HG03108 (cell line): ENCODE measurements around the gene AHNAK.
"Not testable (repeated sequence)": the region's sequence is repeated elsewhere in the genome, so short reads cannot be mapped to it uniquely, and the experiment has no call there.

Source experiments
- ATAC-seq: cut with Tn5 transposase; IDR thresholded peaks from one replicate; pipeline ENCODE4 v1.9.1; 2021; ENCODE audit warnings: moderate library complexity; ENCODE audit not compliant: unreplicated experiment

AHNAK gene

GRCh38 chr11:62572431-62572830, 25.8 kb upstream of the AHNAK start:
- ATAC-seq = no peak

GRCh38 chr11:62571493-62571892, 24.9 kb upstream of the AHNAK start:
- ATAC-seq = not testable (repeated sequence)

DNA sequence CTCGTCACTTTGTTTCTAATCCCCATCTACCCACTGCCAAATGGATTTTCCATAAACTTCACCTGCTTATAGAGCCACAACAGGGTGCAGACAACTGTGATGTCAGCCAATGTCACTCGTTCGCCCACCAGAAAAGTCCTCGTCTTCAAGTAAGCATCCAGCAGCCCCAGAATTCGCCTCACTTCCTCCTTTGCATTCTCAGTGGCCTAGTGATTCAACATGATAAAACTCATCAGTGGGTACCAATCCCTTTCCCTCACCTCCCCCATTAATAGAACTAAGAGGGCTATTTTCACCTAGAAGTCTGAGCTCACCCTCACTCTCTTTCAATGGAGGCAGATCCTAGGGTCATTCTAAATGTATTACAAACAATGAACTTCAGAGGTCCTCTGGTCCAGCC, 24.3 kb upstream of the AHNAK start:
- not testable (repeated sequence) for ATAC-seq

DNA sequence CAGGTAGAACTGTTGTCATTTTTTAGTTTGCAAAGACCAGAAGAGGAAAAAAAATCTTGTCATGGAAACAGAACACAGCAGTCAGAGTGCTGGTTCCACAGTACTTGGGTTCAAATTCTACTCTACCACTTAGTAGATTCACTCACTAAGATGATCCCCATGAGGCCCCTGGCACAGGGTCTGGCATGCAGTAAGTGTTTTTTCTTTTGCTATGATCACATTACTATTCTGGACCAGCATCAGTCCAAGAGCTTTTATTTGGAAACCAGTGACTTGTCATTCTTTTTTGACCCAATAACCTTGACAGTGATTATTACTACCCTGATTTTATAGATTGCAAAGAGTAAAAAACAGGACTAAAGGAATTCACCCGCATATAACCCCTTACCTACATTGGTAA, 23.0 kb upstream of the AHNAK start:
- no peak for ATAC-seq

DNA sequence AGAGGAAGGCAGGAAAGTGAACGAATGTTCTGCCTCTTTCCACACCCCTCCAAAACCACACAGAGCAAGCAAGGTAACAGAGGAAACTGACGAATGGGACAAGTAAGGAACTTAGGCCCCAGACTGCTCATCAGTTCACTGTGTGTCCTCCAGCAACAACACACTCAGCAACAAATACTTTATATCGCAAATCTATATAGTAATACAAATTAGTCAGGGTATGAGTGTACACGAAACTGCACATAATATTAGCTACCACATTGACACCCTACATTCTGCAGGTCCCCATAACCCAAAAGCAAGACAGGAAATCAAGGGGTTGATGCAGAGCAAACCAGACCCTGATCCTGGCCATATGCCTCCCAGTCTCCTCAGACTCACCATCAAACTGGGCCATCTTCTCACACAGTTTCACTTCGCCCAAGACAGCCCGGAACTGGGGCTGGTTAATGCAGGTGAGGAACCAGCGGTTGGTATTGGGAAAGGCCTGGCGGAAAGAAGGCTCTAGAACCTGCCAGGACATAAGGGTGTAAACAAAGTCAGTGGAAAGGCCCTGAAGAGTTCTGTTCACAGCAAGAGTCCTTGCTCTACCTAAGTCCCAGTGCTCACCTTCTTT, 20.5 kb upstream of the AHNAK start:
- no peak for ATAC-seq

- no peak for ATAC-seq
Observed at GRCh38 chr11:62566247-62566646, 19.6 kb upstream of the AHNAK start.

GRCh38 chr11:62565100-62565802, 18.6 kb upstream of the AHNAK start:
- ATAC-seq = no peak

DNA sequence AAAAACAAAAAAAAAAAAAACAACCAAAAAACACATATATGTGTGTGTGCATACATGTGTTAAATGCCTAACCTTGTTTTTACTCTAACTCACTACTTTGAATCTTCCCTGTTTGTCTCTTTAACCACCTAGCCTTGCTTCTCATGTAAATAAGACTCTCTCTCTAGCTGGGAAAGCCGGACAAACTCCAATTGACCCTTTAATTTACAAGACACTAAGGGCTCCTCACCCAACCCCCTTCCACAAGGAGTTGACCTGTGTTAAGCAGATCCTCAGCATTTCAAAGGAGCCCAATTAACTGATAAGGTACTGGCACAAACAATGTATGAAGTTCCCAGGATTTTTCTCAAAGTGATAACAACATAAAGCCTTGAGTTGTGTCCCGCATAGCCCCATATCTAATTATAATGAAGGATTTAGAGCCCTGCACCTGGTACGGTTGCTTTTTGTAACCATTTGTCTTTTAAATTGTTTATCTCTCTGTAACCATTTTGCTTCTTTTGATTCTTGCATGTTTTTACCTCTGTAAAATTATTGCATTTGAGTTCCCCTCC, 15.1 kb upstream of the AHNAK start:
- not testable (repeated sequence) for ATAC-seq

- no peak for ATAC-seq
Observed at GRCh38 chr11:62560566-62561103, 14.0 kb upstream of the AHNAK start.

GRCh38 chr11:62559626-62560025, 13.0 kb upstream of the AHNAK start:
- ATAC-seq = not testable (repeated sequence)

DNA sequence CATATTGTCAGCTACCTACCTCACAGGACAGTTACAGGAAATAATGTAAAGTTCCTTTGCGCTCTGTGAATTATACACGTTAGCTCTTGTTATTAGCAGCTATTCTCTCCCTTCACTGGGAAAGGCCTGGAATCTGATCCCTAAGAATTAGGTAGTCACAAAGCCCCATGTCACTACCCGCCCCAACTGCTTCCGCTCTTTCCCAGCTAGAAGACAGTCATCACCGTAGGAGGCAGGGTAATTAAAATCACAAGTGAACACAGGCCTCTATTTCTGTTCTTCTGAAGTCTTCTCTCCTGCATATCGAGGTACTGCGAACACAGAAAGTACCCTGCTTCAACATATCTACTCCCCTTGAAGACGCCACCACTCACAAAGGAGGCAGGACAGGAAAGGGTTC, 12.6 kb upstream of the AHNAK start:
- ATAC-seq = no peak

- no peak for ATAC-seq
Observed at GRCh38 chr11:62558669-62559068, 12.1 kb upstream of the AHNAK start.

DNA sequence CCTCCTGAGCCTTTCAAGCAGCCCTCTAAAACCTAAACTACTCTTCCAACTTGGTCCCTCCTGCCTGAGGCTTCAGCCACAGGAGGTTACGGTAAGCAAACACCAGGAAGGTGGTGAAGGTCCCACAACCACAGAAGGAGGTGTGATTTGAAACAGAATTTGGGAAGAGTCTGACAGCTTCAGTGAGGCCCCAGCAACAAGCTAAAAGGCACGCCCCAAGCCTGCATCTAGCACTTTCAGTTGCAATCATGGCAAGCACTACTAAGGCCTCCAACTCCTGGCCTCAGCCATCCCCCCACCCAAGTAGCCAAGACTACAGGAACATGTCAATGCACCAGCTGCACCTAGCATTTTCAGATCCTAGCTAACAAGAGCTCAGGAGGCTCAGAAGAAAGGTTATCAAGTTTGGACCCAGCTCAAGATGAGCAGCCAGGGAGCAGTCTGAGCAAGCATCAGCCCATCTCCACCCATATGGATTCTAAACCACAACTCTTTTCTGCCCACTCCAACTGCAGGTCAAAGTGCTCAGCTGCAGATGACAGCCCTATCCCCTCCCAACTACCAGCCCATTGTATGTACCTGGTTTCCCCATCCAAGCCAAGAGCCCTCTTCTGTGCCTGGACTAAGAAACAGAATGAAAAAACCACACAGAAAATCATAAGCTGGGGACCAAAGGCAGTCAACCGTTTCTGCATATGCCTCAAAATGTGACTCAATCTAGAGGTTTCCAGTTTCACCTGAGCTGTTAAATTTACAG, 10.4 kb upstream of the AHNAK start:
- peak; percentile 14 for ATAC-seq

DNA sequence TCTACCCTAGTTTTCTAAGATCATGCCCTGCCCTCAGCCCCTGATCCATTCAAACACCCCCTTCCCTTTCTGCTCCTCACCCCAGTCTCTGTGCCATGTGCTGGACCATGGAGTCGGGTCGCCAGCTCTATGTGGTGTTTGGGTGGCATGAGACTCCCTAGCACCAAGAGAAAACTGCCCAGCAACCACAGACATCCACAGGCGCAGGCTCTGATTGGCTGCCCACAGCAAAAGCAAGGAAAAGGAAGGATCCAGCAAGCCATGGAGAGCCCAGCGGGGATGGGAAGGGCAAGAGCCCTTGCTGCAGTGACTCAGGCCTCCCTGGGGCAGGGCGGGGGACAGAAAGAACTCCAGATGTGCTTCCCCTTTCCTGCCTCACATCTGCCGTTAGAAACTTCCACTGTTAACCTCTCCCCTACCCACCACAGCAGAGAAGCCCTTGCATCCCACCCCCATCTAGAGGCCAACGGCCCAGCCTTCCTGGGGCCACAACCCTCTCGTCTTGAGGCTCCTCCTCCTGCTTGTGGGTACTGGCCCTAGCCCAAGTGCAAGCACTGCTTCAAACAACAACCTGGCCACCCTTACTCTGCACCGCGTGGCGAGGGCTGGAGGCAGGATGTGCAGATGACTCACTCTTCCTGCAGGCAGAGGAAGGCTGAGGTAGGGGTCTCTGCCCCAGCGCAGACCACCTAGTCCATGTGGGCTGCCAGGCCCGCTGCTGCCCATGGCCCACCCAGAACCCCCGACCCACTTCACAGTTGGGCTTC, 9.7 kb upstream of the AHNAK start:
- peak; percentile 47 for ATAC-seq

DNA sequence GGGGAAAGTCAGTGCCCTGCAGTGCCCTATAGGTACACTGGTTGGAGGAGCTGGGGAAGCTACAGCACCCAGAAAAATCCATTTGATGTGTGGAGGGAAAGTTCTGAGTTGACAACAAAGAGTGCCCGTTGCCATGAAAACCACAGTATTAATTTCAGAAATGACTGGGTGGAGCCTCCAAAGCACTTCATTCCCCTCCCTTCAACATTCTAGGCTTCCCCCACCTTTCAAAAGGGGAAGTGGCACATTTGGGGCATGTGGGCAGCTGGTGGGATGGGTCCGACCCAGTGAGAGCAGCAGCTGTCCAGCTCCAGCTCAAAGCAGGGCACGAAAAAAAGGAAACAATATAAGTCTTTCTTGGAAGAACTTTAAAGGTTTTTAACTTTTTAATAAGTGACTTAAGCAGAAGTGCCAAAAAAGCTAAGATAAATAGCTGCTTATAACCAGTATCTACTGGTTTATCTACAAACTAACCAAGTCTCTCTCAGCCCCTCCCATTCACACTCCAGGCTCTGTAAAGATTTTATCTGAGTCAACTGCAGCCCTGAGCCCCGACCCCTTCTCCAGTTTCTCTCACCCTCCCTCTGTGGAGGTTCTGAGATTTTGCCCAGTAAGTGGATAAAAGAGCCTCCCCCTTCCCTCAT, 9.0 kb upstream of the AHNAK start:
- ATAC-seq = no peak

GRCh38 chr11:62554387-62555167, 8.0 kb upstream of the AHNAK start:
- no peak for ATAC-seq

- no peak for ATAC-seq
Observed at GRCh38 chr11:62553839-62554361, 7.3 kb upstream of the AHNAK start.

DNA sequence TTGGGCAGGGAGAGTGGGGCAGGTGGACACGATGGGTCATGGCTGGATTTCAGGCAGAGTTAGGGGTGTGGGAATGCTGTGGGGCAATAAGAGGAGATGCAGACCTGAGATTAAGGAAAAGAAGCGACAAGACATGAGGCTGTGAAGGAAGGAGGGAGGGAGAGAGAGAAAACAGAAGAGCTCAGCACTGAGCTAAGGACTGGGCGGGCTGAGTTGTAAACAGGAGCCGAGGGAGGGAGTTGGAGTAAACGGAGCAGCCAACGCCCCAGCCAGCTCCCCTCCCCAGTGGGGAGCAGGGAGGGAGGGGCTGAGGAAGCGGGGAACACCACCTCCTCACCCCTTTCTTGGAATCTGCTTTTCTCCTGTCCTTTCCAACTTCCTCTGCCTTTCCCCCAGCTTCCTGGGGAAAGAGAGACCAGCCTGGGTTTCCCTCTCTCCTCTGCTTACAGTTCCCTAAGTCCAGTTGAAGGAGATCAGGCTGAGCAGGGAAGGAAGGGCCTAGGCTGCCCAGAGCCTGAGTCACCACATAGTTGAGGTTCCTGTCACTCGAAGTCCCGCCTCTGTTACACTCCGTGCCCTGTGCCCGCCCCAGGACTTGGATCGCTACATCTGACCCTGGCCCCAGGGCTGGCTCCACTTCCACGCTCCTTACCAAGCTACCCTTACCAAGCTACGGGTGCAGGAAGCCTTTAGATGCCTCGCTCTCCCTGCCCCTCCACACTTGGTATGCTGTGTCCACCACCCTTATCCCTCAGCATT, 6.7 kb upstream of the AHNAK start:
- no peak for ATAC-seq
